ENCODE results near the gene HPSE2. TPM values are rescaled to one million over a fixed set of nuclear protein-coding genes. Genes with fewer than 3 reads are reported as not detected.

HPSE2 gene
- total RNA-seq, 1 experiment from 2014 or later: not detected

- in situ Hi-C loops (cut with HindIII; ENCODE audit: low pct_unique_long_range_greater_than_20kb, low sequenced_read_pairs): no loop called here
- DNase-seq (ENCODE audit: low read depth): no peak
Observed at GRCh38 chr10:98675902-98676301, 559.8 kb downstream of the HPSE2 start.

- DNase-seq (ENCODE audit: low read depth): no peak
- in situ Hi-C loops (cut with HindIII; ENCODE audit: low pct_unique_long_range_greater_than_20kb, low sequenced_read_pairs): no loop called here
Observed at GRCh38 chr10:98673171-98673782, 562.4 kb downstream of the HPSE2 start.

- no peak for DNase-seq (ENCODE audit: low read depth)
- in situ Hi-C loops (cut with HindIII; ENCODE audit: low pct_unique_long_range_greater_than_20kb, low sequenced_read_pairs): no loop called here
Observed at GRCh38 chr10:98667081-98667480, 568.6 kb downstream of the HPSE2 start.

- in situ Hi-C loops (cut with HindIII; ENCODE audit: low pct_unique_long_range_greater_than_20kb, low sequenced_read_pairs): no loop called here
- DNase-seq (ENCODE audit: low read depth): no peak
Observed at GRCh38 chr10:98666276-98666675, 569.4 kb downstream of the HPSE2 start.

GRCh38 chr10:98664329-98665042, 571.2 kb downstream of the HPSE2 start:
- in situ Hi-C loops (cut with HindIII; ENCODE audit: low pct_unique_long_range_greater_than_20kb, low sequenced_read_pairs): no loop called here
- peak; percentile 8 for DNase-seq (ENCODE audit: low read depth)

- DNase-seq (ENCODE audit: low read depth): no peak
- in situ Hi-C loops (cut with HindIII; ENCODE audit: low pct_unique_long_range_greater_than_20kb, low sequenced_read_pairs): no loop called here
Observed at GRCh38 chr10:98659951-98660350, 575.7 kb downstream of the HPSE2 start.

GRCh38 chr10:98655492-98655891, 580.2 kb downstream of the HPSE2 start:
- DNase-seq (ENCODE audit: low read depth): no peak
- in situ Hi-C loops (cut with HindIII; ENCODE audit: low pct_unique_long_range_greater_than_20kb, low sequenced_read_pairs): no loop called here

- in situ Hi-C loops (cut with HindIII; ENCODE audit: low pct_unique_long_range_greater_than_20kb, low sequenced_read_pairs): no loop called here
- no peak for DNase-seq (ENCODE audit: low read depth)
Observed at GRCh38 chr10:98649170-98649569, 586.5 kb downstream of the HPSE2 start.

- in situ Hi-C loops (cut with HindIII; ENCODE audit: low pct_unique_long_range_greater_than_20kb, low sequenced_read_pairs): no loop called here
- DNase-seq (ENCODE audit: low read depth): no peak
Observed at GRCh38 chr10:98646998-98647917, 588.4 kb downstream of the HPSE2 start.

- in situ Hi-C loops (cut with HindIII; ENCODE audit: low pct_unique_long_range_greater_than_20kb, low sequenced_read_pairs): no loop called here
- DNase-seq (ENCODE audit: low read depth): no peak
Observed at GRCh38 chr10:98644466-98644865, 591.2 kb downstream of the HPSE2 start.

- in situ Hi-C loops (cut with HindIII; ENCODE audit: low pct_unique_long_range_greater_than_20kb, low sequenced_read_pairs): no loop called here
- no peak for DNase-seq (ENCODE audit: low read depth)
Observed at GRCh38 chr10:98642281-98642680, 593.4 kb downstream of the HPSE2 start.

GRCh38 chr10:98638920-98639319, 596.7 kb downstream of the HPSE2 start:
- in situ Hi-C loops (cut with HindIII; ENCODE audit: low pct_unique_long_range_greater_than_20kb, low sequenced_read_pairs): no loop called here
- no peak for DNase-seq (ENCODE audit: low read depth)

- DNase-seq (ENCODE audit: low read depth): no peak
- in situ Hi-C loops (cut with HindIII; ENCODE audit: low pct_unique_long_range_greater_than_20kb, low sequenced_read_pairs): no loop called here
Observed at GRCh38 chr10:98636921-98637329, 598.7 kb downstream of the HPSE2 start.

- DNase-seq (ENCODE audit: low read depth): no peak
- in situ Hi-C loops (cut with HindIII; ENCODE audit: low pct_unique_long_range_greater_than_20kb, low sequenced_read_pairs): no loop called here
Observed at GRCh38 chr10:98632456-98633150, 603.0 kb downstream of the HPSE2 start.

- DNase-seq (ENCODE audit: low read depth): no peak
- in situ Hi-C loops (cut with HindIII; ENCODE audit: low pct_unique_long_range_greater_than_20kb, low sequenced_read_pairs): no loop called here
Observed at GRCh38 chr10:98628206-98628605, 607.4 kb downstream of the HPSE2 start.

GRCh38 chr10:98627711-98628110, 607.9 kb downstream of the HPSE2 start:
- DNase-seq (ENCODE audit: low read depth): no peak
- in situ Hi-C loops (cut with HindIII; ENCODE audit: low pct_unique_long_range_greater_than_20kb, low sequenced_read_pairs): no loop called here

- in situ Hi-C loops (cut with HindIII; ENCODE audit: low pct_unique_long_range_greater_than_20kb, low sequenced_read_pairs): no loop called here
- DNase-seq (ENCODE audit: low read depth): no peak
Observed at GRCh38 chr10:98624963-98625362, 610.7 kb downstream of the HPSE2 start.

GRCh38 chr10:98623176-98623575, 612.5 kb downstream of the HPSE2 start:
- no peak for DNase-seq (ENCODE audit: low read depth)
- in situ Hi-C loops (cut with HindIII; ENCODE audit: low pct_unique_long_range_greater_than_20kb, low sequenced_read_pairs): no loop called here
